GM18870 (cell line): ENCODE data around the gene MCU.
"Not testable (repeated sequence)": the region's sequence is repeated elsewhere in the genome, so short reads cannot be mapped to it uniquely, and the experiment has no call there.

Source experiments
- ATAC-seq: cut with Tn5 transposase; IDR thresholded peaks from one replicate; pipeline ENCODE4 v1.9.1; 2021; ENCODE audit warnings: moderate library complexity; ENCODE audit not compliant: unreplicated experiment

Gene MCU

DNA sequence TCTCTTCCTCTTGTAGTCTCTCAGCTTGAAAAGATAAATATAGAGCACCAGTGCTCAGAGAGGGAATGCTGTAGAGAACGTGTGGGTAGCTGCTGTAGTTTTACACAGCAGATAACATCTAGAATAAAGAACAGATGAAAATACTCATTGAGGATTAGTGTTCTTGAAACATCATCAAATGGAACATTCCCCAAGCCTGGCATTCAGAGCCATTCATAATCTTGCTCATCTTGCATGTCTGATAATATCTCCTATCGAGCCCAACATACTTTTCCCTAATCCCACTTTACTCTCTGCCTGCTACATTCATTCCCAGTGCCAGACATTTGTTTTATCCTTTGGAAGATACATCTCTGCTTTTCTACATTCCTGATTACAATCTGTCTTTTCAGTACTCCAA, 35.2 kb downstream of the MCU start:
- ATAC-seq: no peak

DNA sequence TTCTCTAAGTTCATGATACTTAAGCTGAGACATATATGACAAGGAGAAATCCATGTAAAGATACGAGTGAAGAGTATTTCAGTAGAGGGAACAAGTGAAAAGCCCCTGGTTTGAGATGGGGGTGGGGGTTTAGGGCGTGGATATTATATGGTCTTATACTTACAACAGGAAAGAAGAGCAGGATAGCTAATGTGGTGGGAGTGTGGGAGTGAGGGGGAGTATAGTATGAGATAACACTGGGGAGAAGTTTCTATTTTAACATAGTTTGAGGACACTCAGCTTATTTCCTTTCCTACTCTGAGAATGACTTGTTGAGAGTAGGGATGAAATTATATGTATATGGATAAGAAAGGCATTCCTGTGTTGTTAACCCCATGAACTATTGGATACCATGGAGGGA, 36.5 kb downstream of the MCU start:
- no peak for ATAC-seq

DNA sequence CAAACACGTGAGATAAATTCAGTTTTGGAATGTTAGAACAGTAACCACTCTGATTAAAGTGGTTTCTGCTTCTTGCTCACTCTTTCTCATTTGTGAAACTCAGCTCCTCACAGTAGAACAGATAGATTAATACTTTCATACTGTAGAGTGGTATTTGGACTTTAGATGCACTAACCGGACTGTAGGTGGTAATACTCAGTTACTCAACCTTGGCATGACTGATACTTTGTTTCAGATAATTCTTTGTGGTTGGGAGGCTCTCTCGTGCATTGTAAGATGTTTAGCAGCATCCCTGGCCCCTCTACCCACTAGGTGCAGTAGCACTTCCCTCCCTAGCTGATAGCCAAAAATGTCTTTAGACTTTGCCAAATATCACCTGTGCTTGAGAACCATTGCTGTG, 37.6 kb downstream of the MCU start:
- peak; percentile 69 for ATAC-seq

DNA sequence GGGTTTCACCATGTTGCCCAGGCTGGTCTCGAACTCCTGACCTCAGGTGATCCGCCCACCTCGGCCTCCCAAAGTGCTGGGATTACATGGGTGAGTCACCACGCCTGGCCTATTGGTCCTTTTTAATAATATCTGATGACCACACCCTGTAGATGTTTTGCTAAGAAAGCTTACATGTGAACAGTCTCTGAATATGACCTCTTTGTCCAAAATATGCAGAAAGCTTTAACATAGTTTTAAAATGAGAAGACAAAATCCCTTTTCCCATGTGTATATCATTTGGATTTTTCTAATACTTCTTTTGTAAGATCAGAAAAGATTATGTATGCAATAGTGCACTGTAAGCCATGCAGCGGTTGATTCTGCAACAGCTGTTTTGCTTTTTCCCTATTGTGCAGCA, 38.5 kb downstream of the MCU start:
- ATAC-seq: no peak

DNA sequence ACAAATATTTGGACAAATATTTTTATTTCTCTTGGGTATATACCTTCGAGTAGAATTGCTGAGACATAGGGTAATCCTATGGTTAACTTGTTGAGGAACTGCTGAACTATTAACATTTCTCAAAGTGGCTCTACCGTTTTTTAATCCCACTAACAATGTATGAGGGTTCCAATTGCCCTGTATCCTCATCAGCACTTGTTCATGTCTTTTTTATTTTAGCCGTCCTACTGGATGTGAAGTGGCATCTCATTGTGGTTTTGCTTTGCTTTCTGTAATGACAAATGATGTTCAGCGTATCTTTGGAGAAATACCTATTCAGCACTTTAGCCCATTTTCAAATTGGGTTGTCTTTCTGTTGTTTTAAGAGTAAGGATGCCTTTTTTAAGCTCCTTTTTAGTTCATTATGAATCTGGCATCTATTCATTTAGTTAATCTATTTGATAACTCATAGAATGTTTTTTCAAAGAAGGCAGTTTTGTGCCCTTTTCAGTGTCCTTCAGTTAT, 40.0 kb downstream of the MCU start:
- ATAC-seq: no peak

DNA sequence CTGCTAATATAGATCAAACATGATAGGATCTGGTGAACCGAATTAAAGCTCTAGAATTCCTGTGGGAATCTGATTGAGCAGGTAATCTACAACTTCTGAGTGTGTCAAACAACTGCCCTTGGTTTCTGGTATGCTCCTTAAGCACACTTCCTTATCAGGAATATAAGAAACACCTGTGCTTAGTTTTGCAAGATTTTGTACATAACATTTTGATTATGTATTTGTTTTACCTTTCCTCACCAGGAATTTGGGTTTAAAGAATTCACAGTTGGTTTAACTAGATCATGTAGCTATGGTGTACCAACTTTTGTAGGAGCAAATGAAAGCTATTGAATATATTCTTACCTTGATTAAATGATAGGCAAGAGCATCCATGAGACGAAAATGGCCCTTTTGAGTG, 40.6 kb downstream of the MCU start:
- no peak for ATAC-seq

DNA sequence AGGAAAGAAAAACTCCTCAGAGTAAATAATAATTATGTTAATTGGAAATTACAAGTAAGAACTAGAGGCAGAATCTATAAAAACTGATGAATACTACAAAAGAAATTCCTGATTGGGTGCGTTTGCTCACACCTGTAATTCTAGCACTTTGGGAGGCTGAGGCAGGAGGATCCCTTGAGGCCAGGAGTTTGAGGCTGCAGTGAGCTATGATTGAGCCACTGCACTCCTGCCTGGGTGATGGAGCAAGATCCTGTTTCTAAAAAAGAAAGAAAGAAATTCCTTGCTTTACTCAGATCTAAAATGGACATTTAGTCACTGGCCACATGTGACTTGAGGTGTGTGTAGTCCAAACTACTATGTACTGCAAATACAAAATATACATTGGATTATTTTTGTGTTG, 42.0 kb downstream of the MCU start:
- no peak for ATAC-seq

DNA sequence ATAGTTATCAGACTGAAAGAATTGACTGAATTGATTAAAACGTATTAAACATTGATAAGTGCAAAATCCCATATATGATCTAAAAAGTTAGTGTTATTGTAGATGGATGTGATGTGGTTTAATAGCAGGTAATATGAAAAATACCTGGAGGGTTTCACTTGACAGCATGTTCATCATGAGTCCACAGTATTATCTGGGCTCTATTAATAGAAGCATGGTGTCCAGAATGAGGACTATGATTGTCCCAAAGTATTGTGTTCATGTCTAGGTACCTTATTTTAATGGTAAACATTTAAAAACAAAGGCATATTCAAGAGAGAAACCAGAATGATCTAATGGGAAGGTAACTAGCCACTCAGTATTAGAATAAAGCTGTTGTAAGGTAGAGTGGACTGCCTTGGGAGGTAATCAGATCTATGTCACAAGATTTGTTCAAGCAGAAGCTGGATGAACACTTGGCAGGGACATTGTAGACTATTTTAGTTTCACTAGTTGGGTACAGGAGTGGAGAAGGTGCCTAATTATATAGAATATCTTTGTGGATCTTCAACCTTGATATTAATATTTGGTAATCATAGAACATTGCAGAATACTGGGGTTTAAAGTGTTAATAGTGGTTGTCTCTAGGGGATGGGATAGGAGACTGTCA, 43.5 kb downstream of the MCU start:
- no peak for ATAC-seq

DNA sequence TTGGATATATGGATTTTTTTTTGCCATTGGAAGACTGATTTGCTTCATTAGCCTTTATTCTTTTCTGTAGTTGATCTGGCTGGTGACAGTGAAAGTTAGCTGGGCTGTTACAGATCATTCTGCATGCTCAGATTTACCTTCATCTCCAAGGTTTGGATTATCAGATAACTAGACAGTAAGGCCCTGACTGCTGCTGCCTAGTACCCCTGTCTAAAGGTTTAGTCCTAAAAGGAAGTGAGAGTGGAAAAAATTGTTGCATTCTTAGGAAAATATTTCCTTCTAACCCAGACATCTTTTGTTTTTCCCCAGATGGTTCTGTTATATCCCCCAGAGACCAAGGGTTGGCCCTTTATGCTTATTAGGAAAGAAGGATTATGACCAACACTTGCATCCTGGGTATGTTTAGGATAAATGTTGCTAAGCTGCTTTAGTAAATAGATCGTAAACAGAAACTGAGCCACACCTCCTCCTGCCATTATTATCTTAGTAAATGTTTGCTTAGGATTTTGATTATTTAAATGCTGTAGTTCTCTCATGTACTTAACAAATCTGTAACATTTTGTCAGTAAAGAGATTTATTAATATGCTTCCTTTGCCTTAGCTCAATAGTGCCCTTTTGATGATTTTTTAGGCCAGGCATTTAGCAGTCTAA, 44.4 kb downstream of the MCU start:
- ATAC-seq: no peak

DNA sequence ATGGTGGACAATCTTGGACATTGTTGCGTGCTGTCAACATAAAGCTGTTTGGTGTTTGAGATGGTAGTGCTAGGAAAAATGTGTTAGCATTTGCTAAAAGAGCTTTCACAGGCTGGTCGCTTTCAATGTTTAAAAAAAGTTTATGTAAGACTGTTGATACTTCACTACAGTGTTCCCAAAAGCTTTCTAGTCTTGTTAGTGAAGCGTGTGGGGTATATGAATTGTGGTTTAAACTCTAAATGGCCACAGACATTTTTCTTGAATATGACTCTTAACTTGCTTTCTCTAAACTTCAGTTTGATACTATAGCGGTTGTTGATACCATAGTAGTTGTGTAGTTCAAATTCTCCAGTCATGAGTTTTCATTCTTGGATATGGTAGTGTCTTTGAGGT, 44.9 kb downstream of the MCU start:
- no peak for ATAC-seq

DNA sequence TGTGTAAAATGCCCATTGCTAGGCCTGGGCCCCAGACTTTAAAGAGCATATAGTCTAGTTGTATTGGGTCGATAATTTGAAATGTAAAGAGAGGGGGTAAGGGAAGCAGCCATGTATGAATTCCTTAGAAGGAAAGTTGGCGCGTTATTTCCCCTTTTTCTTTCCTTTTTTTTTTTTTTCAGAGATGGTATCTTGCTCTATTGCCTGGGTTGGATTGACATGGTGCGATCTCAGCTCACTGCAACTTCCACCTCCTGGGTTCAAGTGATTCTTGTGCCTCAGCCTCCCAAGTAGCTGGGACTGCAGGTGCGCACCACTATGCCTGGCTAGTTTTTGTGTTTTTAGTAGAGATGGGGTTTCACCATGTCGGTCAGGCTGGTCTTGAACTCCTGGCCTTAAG, 45.4 kb downstream of the MCU start:
- ATAC-seq: not testable (repeated sequence)

DNA sequence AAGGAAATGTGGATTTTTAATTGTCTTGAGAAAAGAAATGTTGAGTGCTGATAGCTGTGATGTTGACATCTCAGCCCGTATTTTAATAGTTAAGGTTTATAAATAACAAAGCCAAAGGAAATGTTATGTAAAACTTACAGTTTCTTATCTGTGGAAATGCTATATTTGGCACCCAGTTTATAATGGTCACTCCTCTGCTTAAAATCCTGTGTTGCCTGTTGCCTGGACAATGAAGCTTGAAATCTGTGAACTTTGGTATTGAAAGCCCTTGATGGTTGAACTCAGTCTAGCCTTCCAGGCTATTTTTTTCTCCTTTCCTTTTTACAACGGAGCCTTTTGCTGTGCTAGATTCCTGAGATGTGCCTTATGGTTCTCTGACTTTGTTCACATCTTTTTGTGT, 46.5 kb downstream of the MCU start:
- ATAC-seq: no peak

DNA sequence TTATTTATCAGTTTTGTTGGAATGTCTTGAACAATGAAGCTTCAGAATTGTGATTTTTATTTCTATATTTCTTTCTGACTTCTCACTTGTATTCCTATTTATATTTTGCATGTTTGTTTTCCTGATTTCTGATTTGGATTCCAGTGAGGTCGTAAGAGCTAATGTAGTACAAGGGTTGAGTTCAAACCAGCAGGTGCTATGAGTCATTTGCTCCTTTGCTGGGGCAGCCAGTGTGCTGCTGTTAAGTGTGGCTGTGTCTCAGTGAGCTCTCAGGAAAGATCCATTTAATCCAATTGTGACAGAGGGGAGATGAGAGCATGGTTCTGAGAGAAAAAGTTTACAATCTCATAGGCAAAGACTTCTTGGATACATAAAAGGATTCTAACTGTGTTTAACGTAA, 48.6 kb downstream of the MCU start:
- ATAC-seq: no peak

DNA sequence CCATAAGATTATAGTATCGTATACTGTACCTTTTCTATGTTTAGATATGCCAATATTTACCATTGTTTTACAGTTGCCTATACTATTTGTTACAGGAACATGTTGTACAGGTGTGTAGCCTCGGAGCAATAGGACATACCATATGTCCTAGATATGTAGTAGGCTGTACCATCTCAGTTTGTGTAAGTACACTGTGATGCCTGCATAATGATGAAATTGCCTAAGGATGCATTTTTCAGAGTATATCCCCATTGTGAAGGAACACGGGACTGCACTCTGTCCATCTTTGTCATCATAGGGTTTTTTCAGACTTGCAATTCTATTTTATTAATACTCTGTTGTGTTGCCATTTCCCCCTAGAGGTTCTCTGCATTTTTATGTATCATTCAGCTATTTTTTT, 50.1 kb downstream of the MCU start:
- no peak for ATAC-seq

DNA sequence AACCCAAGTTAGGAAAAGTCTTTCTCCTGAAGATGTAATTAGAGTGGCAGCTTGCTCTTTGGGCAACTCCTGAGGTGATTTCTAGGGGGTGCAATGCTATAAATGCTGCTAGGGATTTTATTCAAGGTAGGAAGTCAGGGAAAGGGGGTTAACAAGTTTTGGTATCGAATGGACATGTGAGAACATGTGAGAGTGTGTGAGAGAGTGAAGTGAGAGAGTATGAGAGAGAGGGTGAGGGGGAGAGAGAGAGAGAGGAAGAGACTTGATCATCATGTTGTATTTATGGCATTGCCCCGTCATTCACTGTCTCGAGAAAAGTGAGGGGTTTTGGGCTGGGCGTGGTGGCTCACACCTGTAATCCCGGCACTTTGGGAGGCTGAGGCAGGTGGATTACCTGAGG, 50.9 kb downstream of the MCU start:
- ATAC-seq: no peak

DNA sequence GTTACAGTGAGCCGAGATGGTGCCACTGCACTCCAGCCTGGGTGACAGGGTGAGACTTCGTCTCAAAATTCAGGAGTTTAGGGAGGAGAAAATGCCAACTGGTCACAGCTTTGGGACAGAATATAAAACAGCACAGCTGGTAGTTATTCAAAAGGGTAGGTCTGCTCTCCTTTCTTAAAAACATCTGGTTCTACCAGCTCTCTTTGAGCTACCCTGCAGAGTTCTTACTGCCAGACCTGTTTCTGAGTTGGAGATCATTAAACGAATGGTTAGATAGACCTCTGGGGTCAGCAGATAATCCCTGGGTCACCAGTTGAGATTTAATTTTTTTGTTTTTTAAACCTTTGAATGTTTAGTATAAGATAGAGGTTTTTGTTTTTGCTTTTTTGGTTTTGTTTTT, 52.6 kb downstream of the MCU start:
- no peak for ATAC-seq

DNA sequence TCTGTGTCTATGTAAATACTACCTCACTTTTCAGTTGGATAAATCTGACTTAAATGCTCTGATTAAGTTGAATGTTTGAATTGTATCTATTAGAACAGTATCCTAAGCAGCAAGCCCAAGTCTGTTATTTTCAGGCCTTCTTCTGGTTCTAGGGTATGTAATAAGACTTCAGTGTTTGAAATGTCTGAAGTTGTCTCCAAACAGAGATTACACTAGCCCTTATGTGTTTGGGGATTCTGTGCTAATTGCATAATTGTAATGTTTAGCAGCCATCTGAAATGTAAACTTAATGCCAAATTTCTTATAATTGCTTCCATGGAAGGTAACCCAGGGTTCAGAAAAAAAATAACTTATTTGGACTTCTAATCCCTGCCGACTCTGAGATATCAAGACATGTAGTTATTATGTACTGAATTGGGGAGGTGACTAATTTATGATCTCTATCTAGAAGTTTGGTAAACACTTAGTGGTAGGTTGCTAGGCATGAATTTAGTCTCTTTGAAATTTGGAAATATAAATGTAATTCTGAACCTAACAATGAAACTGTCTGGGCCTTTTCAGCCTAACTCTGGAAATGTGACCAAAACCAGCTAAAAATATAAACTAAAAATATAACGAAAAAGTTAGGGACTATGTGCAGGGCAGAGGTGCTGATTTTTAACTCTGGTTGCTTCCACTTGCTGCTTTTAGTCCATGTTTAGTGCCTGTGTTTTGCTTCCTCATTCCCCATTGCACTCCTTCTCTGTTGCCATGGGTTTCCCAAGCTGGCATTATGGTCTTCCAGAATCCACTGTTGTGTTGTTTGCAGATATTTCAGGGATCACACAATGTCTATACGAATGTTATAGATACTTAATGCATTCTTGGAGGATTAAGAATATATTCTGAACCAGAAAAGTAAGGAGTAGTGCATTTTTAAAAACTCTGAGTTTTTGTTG, 54.8 kb downstream of the MCU start:
- no peak for ATAC-seq

DNA sequence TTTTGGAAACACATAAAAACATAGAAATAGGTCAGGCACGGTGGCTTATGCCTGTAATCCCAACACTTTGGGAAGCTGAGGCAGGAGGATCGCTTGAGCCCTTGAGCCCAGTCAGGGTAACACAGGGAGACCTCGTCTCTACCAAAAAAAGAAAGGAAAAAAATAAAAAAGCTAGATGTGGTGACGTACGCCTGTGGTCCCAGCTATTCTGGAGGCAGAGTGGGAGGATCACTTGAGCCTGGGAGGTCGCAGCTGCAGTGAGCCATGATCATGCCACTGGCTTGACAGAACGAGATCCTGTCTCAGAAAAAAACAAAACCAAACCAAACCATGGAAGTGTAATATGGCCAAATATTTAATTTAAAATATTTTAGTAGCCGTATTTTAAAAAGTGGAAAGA, 55.6 kb downstream of the MCU start:
- no peak for ATAC-seq

DNA sequence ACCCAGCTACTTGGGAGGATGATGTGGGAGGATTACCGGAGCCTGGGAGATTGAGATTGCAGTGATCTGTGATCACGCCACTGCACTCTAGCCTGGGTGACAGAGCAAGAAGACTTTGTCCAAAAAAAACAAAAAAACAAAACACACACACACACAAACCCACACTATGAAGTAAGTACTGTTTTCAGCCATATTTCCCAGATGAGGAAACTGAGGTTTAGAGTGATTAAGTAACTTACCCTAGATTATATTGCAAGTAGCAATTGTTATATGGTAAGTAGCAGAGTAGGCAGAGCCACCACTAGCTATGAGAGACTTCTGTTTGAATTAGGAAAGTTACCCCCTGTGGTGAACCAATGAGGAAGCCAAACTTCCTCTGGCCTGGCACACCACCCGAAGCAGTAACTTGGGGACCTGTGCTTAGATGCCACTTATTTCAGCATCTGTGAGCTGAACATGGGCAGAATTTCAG, 61.9 kb downstream of the MCU start:
- ATAC-seq: no peak

DNA sequence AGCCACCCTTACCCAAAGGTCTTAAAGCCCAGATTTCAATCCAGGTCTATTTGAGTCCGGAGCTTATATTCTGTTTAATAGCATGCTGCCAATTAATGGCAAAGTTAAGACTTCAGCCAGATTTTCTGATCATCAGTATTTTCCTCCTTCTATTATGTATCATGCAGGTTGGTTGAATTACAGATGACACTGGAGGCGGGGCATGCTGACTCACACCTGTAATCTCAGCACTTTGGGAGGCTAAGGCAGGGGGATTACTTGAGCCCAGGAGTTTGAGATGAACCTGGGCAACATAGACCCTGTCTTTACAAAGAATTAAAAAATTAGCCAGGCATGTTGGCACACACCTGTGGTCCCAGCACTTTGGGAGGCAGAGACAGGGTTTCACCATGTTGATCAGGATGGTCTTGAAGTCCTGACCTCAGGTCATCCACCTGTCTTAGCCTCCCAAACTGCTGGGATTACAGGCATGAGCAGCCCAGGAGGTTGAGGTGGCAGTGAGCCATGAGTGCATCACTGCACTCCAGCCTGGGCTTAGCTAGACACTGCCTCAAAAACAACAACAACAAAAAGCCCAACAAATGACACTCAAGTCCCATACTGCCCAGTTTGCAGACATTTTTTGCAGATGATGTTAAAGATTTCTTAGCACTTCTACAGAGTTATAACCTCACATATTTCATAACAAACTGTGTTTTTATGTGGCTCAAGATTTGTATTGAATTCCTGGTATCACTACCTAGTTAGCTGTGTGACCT, 62.5 kb downstream of the MCU start:
- no peak for ATAC-seq
